ENCODE data around the gene CD74. TPM values are rescaled to one million over a fixed set of nuclear protein-coding genes. Genes with fewer than 3 reads are reported as not detected.

CD74 gene
- total RNA-seq, 1 experiment from 2014 or later, result 8,933 TPM

GRCh38 chr5:150446088-150446487 is 33.4 kb upstream of the CD74 start:
- Histone ChIP-seq H3K9me3 (ENCODE audit: low read length) (0 out of 2 replicates have a peak, but pooled peaks cover 3% of the 10 kb centered on the region), H3K4me3 (ENCODE audit: low read length) (no peak overlapping the region), H3K9ac (ENCODE audit: low read length) (no peak overlapping the region), H3K27ac (ENCODE audit: low read length) (no peak overlapping the region), H3K4me2 (ENCODE audit: low read depth, low read length, poor library complexity, severe bottlenecking) (no peak overlapping the region), H3K9me2 (replicated peaks; ENCODE audit: insufficient read depth, low read length) (no peaks in the 10 kb centered on the region), H3K27me3 (ENCODE audit: low read length) (no peaks in the 10 kb centered on the region), H2AFZ (ENCODE audit: low read length) (no peak overlapping the region), H3K36me3 (ENCODE audit: insufficient read depth, low read length) (peaks cover 58% of the 10 kb centered on the region), H3K79me2 (ENCODE audit: low read length) (peaks cover 26% of the 10 kb centered on the region), H3K4me1 (ENCODE audit: low read length) (peaks cover 13% of the 10 kb centered on the region), H4K20me1 (ENCODE audit: insufficient read depth, low read depth, low read length) (peaks cover 48% of the 10 kb centered on the region)
- DNase-seq, result no peak

GRCh38 chr5:150444770-150445169 is 32.1 kb upstream of the CD74 start:
- Histone ChIP-seq H4K20me1 (ENCODE audit: insufficient read depth, low read depth, low read length) (peaks cover 48% of the 10 kb centered on the region), H3K4me2 (ENCODE audit: low read depth, low read length, poor library complexity, severe bottlenecking) (no peak overlapping the region)

GRCh38 chr5:150443242-150444075 is 30.7 kb upstream of the CD74 start:
- Histone ChIP-seq H4K20me1 (ENCODE audit: insufficient read depth, low read depth, low read length) (peaks cover 41% of the 10 kb centered on the region), H2AFZ (ENCODE audit: low read length) (no peak overlapping the region), H3K9ac (ENCODE audit: low read length) (no peak overlapping the region), H3K27me3 (ENCODE audit: low read length) (no peaks in the 10 kb centered on the region), H3K27ac (ENCODE audit: low read length) (no peak overlapping the region), H3K9me2 (replicated peaks; ENCODE audit: insufficient read depth, low read length) (no peaks in the 10 kb centered on the region), H3K36me3 (ENCODE audit: insufficient read depth, low read length) (peaks cover 50% of the 10 kb centered on the region), H3K9me3 (ENCODE audit: low read length) (no peaks in the 10 kb centered on the region), H3K4me2 (ENCODE audit: low read depth, low read length, poor library complexity, severe bottlenecking) (no peak overlapping the region), H3K4me3 (ENCODE audit: low read length) (no peak overlapping the region), H3K4me1 (ENCODE audit: low read length) (peaks cover 11% of the 10 kb centered on the region), H3K79me2 (ENCODE audit: low read length) (peaks cover 15% of the 10 kb centered on the region)
- no peak for DNase-seq

More at GRCh38 chr5:150444770-150445169, 32.1 kb upstream of the CD74 start:
- peaks cover 13% of the 10 kb centered on the region for H3K4me1 ChIP-seq (ENCODE audit: low read length)
- peaks cover 58% of the 10 kb centered on the region for H3K36me3 ChIP-seq (ENCODE audit: insufficient read depth, low read length)
- no peak overlapping the region for H2AFZ ChIP-seq (ENCODE audit: low read length)
- no peak overlapping the region for H3K9ac ChIP-seq (ENCODE audit: low read length)
- no peaks in the 10 kb centered on the region for H3K9me2 ChIP-seq (replicated peaks; ENCODE audit: insufficient read depth, low read length)
- H3K4me3 ChIP-seq (ENCODE audit: low read length), result no peak overlapping the region
- peaks cover 26% of the 10 kb centered on the region for H3K79me2 ChIP-seq (ENCODE audit: low read length)
- H3K27me3 ChIP-seq (ENCODE audit: low read length), result no peaks in the 10 kb centered on the region
- H3K9me3 ChIP-seq (ENCODE audit: low read length), result no peaks in the 10 kb centered on the region
- no peak for DNase-seq
- no peak overlapping the region for H3K27ac ChIP-seq (ENCODE audit: low read length)

GRCh38 chr5:150442699-150443080 is 30.0 kb upstream of the CD74 start:
- Histone ChIP-seq H3K9me3 (ENCODE audit: low read length) (no peaks in the 10 kb centered on the region), H3K4me1 (ENCODE audit: low read length) (peaks cover 3% of the 10 kb centered on the region), H3K27ac (ENCODE audit: low read length) (no peak overlapping the region), H3K36me3 (ENCODE audit: insufficient read depth, low read length) (peaks cover 43% of the 10 kb centered on the region), H3K27me3 (ENCODE audit: low read length) (no peaks in the 10 kb centered on the region), H3K4me2 (ENCODE audit: low read depth, low read length, poor library complexity, severe bottlenecking) (no peak overlapping the region), H4K20me1 (ENCODE audit: insufficient read depth, low read depth, low read length) (peaks cover 33% of the 10 kb centered on the region), H3K79me2 (ENCODE audit: low read length) (peaks cover 7% of the 10 kb centered on the region), H3K9me2 (replicated peaks; ENCODE audit: insufficient read depth, low read length) (no peaks in the 10 kb centered on the region), H2AFZ (ENCODE audit: low read length) (no peak overlapping the region), H3K9ac (ENCODE audit: low read length) (no peak overlapping the region), H3K4me3 (ENCODE audit: low read length) (no peak overlapping the region)
- no peak for DNase-seq

GRCh38 chr5:150441813-150442698 is 29.3 kb upstream of the CD74 start:
- Histone ChIP-seq H3K4me3 (ENCODE audit: low read length) (no peak overlapping the region), H3K27me3 (ENCODE audit: low read length) (no peaks in the 10 kb centered on the region), H3K4me2 (ENCODE audit: low read depth, low read length, poor library complexity, severe bottlenecking) (no peak overlapping the region), H3K79me2 (ENCODE audit: low read length) (peaks cover under 1% of the 10 kb centered on the region; the same call in 1 of the 2 replicates), H3K9me2 (replicated peaks; ENCODE audit: insufficient read depth, low read length) (no peaks in the 10 kb centered on the region), H4K20me1 (ENCODE audit: insufficient read depth, low read depth, low read length) (peaks cover 27% of the 10 kb centered on the region), H3K4me1 (ENCODE audit: low read length) (no peaks in the 10 kb centered on the region), H3K9me3 (ENCODE audit: low read length) (no peaks in the 10 kb centered on the region), H2AFZ (ENCODE audit: low read length) (no peak overlapping the region), H3K36me3 (ENCODE audit: insufficient read depth, low read length) (peaks cover 36% of the 10 kb centered on the region), H3K9ac (ENCODE audit: low read length) (no peak overlapping the region), H3K27ac (ENCODE audit: low read length) (no peak overlapping the region)
- no peak for DNase-seq

- Histone ChIP-seq H3K27me3 (ENCODE audit: low read length) (no peaks in the 10 kb centered on the region), H3K4me3 (ENCODE audit: low read length) (no peak overlapping the region), H3K79me2 (ENCODE audit: low read length) (no peaks in the 10 kb centered on the region), H3K36me3 (ENCODE audit: insufficient read depth, low read length) (peaks cover 27% of the 10 kb centered on the region), H3K9me2 (replicated peaks; ENCODE audit: insufficient read depth, low read length) (no peaks in the 10 kb centered on the region), H3K4me1 (ENCODE audit: low read length) (peaks cover 4% of the 10 kb centered on the region), H3K4me2 (ENCODE audit: low read depth, low read length, poor library complexity, severe bottlenecking) (no peak overlapping the region), H2AFZ (ENCODE audit: low read length) (no peak overlapping the region), H3K9ac (ENCODE audit: low read length) (no peak overlapping the region), H3K9me3 (ENCODE audit: low read length) (no peaks in the 10 kb centered on the region), H4K20me1 (ENCODE audit: insufficient read depth, low read depth, low read length) (peaks cover 18% of the 10 kb centered on the region), H3K27ac (ENCODE audit: low read length) (no peak overlapping the region)
- no peak for DNase-seq
Observed at GRCh38 chr5:150440948-150441812, 28.5 kb upstream of the CD74 start.

- Histone ChIP-seq H3K9me2 (replicated peaks; ENCODE audit: insufficient read depth, low read length) (no peaks in the 10 kb centered on the region), H2AFZ (ENCODE audit: low read length) (no peak overlapping the region), H4K20me1 (ENCODE audit: insufficient read depth, low read depth, low read length) (0 out of 2 replicates have a peak, but pooled peaks cover 4% of the 10 kb centered on the region), H3K9me3 (ENCODE audit: low read length) (no peaks in the 10 kb centered on the region), H3K36me3 (ENCODE audit: insufficient read depth, low read length) (peaks cover 6% of the 10 kb centered on the region; the same call in 1 of the 2 replicates), H3K9ac (ENCODE audit: low read length) (no peak overlapping the region), H3K4me2 (ENCODE audit: low read depth, low read length, poor library complexity, severe bottlenecking) (no peak overlapping the region), H3K27me3 (ENCODE audit: low read length) (no peaks in the 10 kb centered on the region), H3K27ac (ENCODE audit: low read length) (no peak overlapping the region), H3K4me1 (ENCODE audit: low read length) (peaks cover 9% of the 10 kb centered on the region), H3K79me2 (ENCODE audit: low read length) (no peaks in the 10 kb centered on the region), H3K4me3 (ENCODE audit: low read length) (no peak overlapping the region)
- no peak for DNase-seq
Observed at GRCh38 chr5:150438873-150439546, 26.3 kb upstream of the CD74 start.
